HG02884 (cell line): ENCODE measurements around the gene CTNND2.
"Not testable (repeated sequence)": the region's sequence is repeated elsewhere in the genome, so short reads cannot be mapped to it uniquely, and the experiment has no call there.

Experiments used
- ATAC-seq: cut with Tn5 transposase; IDR thresholded peaks from one replicate; pipeline ENCODE4 v1.9.1; 2021; ENCODE audit warnings: mild to moderate bottlenecking, moderate library complexity; ENCODE audit not compliant: unreplicated experiment

Gene CTNND2

DNA sequence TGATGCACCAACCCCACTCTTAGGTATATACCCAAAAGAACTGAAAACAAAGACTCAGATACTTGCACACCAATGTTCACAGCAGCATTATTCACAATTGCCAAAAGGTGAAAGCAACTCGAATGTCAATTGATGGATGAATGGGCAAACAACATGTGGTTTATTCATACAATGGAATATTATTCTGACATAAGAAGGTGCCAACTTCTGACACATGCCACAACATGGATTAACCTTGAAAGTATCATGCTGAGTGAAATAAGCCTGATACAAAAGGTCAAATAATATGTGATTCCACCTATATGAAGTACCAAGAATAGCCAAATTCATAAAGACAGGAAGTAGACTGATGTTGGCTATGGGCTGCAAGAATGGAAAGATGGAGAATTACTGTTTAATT lies 35.0 kb downstream of the CTNND2 start:
- ATAC-seq = no peak

DNA sequence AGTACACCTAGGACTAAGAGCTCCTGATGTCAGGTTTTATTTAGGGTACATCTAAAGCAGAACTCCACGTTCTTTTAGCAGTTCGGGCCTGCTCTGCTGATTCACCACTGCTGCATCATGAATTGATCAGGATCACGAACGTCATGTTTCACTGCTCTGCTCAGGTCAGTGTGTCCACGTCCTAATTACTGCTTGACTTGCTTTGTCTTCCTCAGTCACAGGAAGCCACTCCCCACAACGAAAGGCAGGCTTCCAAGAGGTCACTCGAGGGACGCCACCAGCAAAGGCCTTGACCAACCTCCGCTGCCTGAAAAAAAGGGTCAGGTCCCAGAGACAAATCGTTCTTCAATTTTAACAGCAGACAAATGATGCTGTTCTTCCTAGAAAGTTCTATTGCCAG lies 40.3 kb downstream of the CTNND2 start:
- no peak for ATAC-seq

DNA sequence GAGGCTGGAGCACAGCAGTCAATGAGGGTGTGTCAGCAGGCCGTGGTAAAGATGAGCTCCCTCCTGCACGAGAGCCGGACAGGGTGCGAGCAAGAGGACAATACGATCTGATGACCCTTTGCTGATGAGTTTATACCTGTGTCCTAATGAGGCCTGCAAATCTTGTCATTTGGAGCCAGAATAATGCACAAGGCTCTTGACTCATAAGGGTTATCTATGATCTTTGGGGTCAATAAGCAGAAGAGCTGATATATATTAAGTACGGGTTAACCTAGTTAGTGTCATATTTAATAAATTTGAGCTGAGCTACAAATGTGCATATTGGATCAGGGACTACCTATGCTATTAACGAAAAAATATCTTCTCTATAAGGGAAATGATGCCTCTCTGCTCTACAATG lies 46.9 kb downstream of the CTNND2 start:
- ATAC-seq = no peak

DNA sequence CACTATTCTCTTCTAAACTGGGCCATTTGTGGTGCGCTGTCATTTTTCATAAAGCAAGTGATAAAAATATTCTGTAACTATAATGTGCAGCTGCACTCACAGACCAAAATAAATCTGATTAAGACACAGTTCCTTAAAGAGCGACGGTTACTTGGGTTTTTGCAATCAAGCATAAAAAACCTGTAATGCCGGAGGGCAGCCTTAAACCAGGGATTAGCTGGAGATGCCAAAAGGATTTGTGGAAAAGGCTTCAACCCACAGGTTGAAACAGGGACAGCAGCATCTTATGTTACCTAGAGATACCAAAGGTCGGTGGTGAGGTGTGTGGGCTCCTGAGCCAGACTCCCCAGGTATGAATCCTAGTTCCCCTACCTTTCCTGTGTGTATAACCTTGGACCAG lies 49.3 kb downstream of the CTNND2 start:
- no peak for ATAC-seq

DNA sequence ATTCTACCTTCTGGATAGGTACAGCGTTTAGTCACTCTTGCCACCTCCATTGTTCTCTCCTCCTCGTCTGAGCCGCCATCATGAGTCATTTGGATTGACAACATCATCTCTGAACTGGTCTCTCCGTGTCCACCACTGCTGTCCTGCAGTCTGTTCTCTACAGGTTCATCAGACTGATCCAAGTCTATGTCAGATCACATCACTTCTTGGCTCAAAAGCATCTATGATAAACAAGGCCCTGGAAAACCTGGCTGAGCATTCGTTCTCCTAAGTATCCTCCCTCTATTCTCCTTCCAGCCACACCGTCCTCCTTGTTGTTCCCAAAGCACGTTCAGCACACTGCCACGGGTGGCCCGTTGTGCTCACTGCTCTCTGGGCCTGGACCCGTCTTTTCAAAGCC lies 50.5 kb downstream of the CTNND2 start:
- no peak for ATAC-seq

DNA sequence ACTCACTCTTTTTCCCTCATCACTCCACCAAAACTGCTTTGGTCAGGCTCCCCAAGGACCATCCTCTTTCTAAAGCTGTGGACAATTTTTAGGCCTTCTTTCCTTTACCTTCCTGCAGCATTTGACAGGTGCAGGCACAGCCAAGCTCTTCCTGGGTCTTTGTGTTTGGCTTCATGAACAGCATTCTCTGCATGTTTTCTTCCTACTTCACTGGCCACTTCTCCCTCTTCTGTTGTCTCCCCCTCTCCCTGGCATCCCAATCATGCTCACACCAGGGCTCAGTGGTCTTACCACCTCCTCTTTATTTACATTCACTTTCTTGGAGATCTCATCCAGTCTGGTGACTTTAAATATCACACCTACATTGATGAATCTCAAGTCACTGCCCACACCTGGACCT lies 51.1 kb downstream of the CTNND2 start:
- ATAC-seq = no peak

DNA sequence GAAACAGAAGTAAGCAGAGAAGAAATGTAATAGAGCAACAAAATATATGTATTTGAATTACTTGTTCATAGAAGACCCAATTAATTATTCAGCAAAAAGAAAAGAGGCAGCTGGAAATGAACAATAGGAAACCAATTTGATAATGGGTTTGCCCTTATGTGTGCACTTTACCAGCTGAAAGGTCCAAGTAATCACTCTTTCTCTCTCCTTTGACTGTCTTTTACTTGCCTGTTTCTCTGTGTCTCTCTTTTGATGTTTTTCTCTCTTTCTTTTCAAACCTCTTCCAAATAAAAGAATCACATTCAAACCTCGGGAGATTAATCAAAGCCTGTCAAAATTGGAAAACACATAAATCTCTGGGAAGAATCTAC lies 51.5 kb downstream of the CTNND2 start:
- ATAC-seq = no peak

DNA sequence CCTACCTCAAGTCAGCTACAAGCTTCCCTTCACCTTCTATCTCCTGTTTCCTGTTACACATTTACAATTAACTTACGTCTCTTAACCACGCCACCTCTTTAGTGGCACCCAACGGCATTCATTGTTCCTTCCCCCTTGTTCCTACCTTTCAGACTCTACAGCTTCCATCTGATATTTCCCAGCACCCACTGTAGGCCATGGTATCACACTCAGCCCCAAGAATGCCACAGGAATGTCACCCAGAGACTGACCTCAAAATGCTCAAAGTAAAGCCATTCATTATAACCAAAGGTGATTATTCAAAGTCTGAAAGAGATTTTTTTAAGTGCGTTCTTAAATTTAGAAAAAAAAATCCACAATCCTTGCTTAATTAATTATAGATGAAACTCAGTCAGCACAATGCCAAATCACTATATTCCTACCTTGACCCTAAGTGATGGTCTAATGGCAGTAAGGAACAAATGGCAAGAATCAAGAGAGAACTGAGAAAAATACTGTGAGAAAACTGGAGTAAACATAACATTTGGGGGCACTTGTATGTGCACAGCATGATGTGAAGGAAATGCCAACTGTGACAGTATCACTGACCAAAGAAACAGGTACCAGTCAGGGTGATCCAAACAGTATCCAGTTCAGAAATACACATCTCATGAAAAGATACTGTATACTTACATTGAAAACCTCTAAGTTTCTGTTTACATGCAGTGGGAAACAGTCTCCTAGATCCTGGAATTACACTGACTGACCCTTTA lies 52.1 kb downstream of the CTNND2 start:
- no peak for ATAC-seq

DNA sequence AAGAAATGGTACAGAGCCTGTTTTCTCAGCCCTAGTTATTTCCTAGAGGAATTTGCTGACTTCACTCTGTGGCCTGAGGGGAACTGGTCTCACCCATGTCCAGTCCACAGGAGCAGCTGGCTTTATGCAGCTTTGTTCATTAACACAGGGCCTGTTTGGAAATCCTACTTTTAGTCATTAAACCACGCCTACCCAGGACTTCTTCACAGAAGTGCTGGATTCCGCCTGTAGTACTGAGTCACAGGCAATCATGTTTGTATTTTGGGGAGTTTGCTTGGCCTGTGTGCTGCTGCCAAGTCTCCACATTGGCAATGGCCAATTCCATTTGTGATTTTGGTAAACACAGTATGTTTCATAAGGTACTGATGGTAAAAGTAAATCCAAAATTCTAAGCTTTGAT lies 52.8 kb downstream of the CTNND2 start:
- no peak for ATAC-seq

DNA sequence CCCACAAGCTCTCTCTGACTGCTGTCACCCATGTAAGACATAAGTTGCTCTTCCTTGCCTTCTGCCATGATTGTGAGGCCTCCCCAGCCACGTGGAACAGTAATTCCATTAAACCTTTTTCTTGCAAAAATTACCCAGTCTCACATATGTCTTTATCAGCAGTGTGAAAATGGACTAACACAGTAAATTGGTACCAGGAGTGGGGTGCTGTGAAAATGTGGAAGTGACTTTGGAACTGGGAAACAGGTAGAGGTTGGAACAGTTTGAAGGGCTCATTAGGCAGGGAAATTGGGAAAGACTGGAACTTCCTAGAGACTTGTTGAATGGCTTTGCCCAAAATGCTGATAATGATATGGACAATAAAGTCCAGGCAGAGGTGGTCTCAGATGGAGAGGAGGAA lies 75.7 kb downstream of the CTNND2 start:
- ATAC-seq = not testable (repeated sequence)

DNA sequence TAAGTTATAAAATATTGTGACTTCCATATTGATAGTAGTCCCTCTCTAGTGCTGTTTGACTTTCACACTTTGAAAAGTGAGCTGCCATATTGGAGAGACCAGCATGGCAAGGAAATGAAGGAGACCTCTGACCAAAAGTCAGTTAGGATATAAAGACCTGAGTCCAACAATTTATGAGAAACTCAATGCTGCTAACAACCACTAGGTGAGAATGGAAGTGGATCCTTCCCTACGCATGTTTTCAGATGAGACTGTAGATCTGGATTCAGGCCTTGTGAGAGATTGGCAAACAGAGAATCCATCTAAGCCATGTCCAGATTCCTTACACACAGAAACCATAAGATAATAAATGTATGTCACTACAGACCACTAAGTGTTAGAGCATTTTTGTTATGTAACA lies 81.6 kb downstream of the CTNND2 start:
- ATAC-seq = no peak

DNA sequence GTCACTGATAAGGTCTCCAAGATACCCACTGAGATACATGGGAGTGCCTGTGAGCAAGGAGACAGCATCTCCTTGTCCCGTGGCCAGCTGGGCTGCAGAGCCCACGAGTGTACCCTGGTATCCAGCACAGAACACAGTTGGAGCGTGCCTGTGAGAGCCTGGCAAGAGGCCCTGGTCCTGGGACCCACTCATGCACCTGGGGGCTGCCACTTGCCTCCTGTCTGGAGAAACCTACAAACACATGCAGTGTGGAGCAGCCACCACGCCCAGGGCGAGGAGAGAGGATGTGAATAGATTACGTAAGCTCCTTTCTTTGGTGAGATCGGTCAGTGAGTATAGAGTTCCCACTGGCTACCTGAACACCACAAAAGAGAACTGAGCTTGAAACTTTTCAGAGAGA lies 88.3 kb downstream of the CTNND2 start:
- no peak for ATAC-seq

DNA sequence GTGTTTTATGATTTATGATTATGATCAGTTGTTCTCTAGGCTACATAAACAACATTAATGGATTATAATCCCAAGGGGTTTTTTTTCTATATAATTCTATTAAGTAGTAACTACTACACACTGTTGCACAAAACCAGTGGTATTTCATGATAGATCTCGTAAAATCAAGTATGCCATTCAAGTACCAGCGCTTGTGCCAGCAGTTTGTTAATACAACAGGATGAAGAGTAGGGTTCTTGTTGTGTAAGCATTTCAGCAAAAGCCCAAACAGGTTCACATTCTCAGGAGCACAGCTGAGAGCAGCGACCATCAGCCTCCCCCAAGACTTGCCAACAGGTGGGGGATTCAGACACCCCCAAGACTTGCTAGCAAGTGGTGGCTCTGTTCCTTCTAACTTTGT lies 88.8 kb downstream of the CTNND2 start:
- ATAC-seq = no peak

DNA sequence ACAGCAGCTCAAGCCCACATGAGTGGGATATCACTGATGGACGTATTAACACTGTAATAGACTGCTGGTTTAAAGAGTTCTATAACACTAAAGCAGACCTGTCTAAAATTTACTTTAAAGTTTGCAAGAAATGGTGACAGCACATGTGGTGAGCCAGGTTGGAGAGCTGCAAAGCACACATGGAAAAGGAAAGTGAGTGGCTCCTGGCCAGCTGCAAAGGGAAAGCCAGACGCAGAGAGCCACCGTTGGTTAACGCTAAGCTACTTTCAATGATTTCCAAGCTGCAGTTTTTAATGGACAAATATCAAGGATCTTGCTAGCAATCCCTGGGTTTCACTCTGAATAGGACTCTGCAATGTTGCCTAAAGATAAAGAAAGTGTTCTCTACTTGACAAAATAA lies 89.9 kb downstream of the CTNND2 start:
- no peak for ATAC-seq

DNA sequence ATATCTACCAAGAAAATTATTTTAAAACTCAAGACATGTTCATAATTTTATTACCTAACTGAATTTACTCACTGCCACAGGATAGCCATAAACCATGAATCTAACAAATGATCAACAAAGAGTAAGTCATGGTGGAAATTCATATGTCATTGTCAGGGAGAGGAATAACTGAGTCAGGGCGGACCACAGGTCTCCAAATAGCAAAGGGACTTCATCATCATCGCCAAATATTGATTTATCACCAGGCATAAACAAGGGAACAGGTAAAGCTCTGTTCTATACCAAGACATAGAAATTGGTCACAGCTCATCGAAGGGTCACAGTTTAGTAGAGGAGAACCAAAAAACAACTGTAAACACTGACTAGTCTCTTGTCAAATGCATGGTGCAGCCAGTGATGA lies 94.8 kb downstream of the CTNND2 start:
- ATAC-seq = no peak

DNA sequence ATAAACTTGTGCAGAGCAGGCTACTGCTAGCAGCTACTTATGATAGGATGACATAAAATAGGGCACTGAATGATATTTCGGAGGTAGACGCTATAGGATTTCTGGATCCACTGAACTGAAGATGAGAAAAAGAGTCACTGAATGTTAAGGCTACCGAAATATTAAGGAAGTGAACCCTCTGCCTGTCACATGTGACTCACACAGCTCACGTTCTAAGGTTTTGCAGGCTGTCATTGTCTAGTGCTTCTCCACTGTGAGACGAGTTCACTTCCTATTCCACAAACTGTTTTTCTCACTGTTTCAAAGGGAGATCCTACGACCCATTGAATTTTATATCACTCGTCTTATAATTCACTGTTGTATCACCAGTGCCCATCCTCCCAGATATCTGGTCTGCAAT lies 100.8 kb downstream of the CTNND2 start:
- no peak for ATAC-seq

DNA sequence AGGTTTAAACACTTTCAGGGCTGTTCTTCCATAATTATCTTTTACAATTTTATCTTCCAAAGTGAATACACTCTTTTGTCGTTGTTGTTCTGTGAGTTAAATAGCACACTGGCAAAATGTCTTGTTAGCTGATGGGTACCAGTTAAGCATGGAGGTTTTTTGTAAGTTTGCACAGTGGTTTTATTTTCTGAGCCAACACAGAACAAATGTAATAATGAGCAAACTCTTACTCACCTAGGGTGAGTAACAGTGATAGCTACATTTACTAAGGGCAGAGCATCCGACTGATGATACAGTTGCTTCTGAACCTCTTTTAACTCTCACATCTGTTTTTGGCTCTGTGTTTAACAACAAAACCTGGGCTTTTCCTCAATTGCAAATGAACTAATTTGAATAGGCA lies 103.2 kb downstream of the CTNND2 start:
- ATAC-seq = no peak

DNA sequence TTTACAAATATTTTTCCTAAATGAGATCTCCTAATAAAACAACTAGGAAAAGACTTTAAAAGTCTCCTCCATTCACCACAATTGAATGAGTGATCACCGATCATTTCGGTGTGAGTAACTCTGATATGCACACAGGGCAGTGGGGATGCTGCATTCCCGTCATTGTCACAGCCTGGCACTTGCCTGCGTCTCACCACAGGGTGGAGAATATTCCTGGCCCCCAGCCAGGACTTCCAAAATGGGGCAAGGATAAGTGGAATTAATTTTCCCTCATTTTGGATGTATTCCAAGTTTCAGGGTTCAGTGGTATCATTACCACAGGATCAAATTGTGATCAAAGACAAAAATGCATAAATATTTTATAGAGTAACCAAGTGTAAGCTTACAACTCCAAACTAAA lies 107.1 kb downstream of the CTNND2 start:
- ATAC-seq = no peak

DNA sequence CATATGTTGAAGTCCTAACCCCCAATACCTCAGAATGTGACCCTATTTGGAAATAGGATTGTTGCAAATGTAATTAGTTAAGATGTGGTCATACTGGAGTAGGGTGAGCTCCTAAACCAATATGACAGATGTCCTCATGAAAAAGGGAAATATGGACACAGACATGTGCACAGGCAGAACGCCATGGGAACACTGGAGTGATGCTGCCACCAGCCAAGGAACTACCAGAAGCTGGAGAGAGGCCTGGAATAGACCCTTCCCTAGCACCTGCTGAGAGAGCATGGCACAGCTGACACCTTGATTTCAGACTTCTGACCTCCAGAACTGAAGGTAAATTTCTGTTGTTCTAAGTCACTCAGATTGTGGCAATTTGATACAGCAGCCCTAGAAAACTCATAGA lies 110.8 kb downstream of the CTNND2 start:
- ATAC-seq = no peak

DNA sequence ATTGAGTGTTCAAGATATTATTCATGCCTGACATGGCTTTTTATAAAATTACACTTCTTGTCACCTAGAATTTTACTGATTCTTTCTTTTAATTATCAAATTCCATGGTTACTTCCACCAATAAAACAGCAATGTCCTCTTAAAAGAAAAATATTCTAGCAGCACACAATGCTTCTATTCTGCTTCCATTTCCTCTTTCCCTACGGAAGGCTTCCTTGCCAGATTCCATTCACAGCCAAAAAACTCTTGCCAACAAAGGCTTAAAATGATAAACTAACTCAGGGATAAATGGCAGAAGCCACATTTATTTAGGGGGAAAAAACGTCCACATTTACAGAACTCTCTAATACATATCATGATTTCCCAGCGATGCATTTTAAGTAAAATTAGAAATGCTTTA lies 111.6 kb downstream of the CTNND2 start:
- no peak for ATAC-seq

DNA sequence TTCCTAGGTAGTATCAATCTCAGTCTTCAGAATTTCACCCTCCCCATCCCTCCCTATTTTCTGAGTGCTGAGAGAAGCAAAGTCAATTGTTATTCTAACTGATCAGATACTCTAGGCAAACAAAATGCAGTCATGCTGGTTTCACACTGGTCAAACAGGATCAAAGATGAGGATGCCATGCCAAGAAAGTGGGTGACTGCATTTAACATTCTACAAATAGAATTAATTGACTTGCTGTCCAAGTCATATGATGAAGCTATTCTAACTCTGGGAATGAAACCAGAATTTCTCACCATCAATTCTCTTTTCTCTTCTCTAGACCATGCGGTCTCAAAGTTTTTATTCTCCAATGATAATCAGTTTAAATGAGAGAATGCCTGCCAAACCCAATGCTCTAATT lies 112.5 kb downstream of the CTNND2 start:
- ATAC-seq = no peak

DNA sequence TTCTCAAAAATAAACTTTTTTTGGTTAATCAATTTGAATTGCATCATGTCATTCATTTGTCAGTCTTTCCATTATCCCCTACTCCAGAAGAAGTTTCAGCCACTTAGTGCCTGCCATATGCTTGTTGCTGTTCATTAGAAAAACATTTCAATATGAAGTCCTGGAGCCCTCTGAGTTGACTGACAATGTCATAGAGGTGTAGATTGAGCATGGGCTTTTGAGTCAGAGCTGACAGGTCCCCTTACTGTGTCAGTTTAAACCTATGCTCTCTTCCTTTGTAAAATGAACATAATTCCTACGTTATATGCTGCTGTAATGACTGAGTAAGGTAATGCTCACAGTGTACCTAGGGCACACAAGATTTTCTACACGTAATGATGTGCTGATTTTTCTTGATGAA lies 114.0 kb downstream of the CTNND2 start:
- no peak for ATAC-seq

DNA sequence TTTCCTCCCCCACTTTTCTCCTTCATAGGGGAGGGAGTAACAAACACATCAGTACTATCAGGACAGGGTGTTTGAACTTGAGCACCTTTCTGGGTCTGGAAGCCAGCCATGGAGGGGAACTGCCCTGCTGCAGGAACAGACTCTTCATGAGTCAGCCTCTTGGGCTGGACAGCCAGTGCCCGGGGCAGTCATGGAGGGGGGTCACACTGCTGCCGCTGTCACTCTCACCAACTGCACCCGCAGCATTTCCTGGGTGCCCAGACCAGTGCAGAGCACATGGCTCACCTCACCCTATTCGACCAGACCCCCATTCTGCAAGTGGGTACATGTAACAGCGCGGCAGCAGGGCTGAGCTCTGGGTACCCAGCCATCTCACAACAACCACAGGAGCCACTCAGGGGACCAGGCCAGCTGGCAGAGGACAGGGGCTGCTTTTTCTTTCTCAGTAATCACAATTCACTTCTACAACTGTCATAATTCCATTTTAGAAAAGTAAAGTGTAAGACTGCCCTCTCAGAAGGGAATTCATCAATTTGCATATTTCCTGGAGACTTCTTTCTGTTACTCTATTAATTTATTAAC lies 118.4 kb downstream of the CTNND2 start:
- no peak for ATAC-seq
